Endometrial microvascular endothelial cells (primary cell): ENCODE measurements around the gene FOXD2. TPM values are rescaled to one million over a fixed set of nuclear protein-coding genes. Genes with fewer than 3 reads are reported as not detected.

Experiments used
- in situ Hi-C: cut with HindIII; loops from 2 replicates; pipeline ENCODE4 v1.10.0; 2017; ENCODE audit warnings: low sequenced_read_pairs, low pct_unique_long_range_greater_than_20kb; ENCODE audit errors: inconsistent ontology term
- total RNA-seq: library from RNA; depleted of rRNA; stranded (reverse); fragments of >200 nt; gene quantifications from one replicate; pipeline ENCODE4 v1.2.3, GENCODE V29; 2015; ENCODE audit errors: inconsistent ontology term

The FOXD2 gene
- total RNA-seq, 1 donor from 2014 or later = 0.28 TPM

DNA sequence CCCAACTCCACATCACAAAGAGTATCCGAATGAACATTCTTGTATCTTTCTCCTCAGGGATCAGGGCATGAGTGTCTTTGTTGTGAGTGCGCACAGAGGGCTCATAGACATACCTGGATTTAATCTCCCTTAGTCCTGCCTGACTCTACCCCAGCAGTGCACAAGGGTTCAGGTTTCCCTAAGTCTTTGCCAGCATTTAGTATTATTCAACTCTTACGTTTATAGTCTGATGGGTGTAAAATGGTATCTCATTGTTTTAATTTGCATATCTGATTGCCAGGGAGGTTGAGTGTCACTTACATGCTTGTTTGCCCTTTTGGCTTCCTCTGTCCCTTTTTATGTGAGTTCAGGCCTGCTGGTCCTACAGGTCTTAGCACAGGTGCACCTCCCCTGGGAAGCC, 49.5 kb downstream of the FOXD2 start:
- in situ Hi-C loops = no loop called here

DNA sequence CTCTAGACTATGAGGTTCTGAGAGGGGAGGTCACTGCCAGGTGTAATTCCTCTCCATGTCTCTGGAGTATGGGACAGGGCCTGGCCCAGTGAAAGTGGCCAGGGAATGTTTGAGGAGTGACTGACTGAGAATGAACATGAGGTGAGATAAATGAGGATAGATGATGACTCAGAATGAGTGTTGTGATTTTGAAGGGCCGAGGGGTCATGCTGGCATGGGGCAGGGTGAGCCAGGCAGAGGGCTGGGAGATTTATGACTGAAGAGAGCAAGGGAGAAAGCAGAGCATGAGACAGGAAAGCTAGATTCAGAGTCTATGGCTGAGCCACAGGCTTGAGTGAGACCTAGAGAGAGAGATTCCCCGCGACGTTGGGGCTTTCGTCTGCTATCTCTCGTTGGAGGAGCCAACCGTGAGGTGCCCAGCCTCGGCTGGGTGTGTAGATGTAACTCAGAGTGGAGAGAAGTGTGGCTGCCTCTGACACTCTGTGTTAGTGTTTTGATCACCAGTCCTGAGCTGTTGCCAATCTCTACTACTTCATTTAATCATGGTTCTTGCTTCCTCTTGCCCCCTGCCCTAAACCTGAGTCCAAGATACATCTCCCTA, 50.1 kb downstream of the FOXD2 start:
- in situ Hi-C loops = no loop called here

Other genes starting within 250 kb of the FOXD2 start
- not detected for gene PDZK1IP1, start 248.0 kb upstream of the FOXD2 start, total RNA-seq
- gene TAL1, start 205.8 kb upstream of the FOXD2 start, total RNA-seq = 22.0 TPM
- 23.5 TPM for gene STIL, start 123.9 kb upstream of the FOXD2 start, total RNA-seq
- gene CMPK1, start 104.3 kb upstream of the FOXD2 start, total RNA-seq = 79.6 TPM
- not detected for gene FOXE3, start 21.8 kb upstream of the FOXD2 start, total RNA-seq